Brain pericyte (primary cell): ENCODE results near the gene CDHR3.
"Not testable (repeated sequence)": the region's sequence is repeated elsewhere in the genome, so short reads cannot be mapped to it uniquely, and the experiment has no call there.

Experiments used
- DNase-seq: peaks from one replicate; pipeline ENCODE4 v3.0.0-alpha.2; 2012; ENCODE audit warnings: low read depth, low spot score

The CDHR3 gene

GRCh38 chr7:105971845-105972244 lies 8.8 kb downstream of the CDHR3 start:
- no peak for DNase-seq

GRCh38 chr7:105972276-105972675 lies 9.2 kb downstream of the CDHR3 start:
- no peak for DNase-seq

- no peak for DNase-seq
These were observed 11.4 kb downstream of the CDHR3 start for GRCh38 chr7:105974471-105974870.

GRCh38 chr7:105975770-105976417 lies 12.8 kb downstream of the CDHR3 start:
- no peak for DNase-seq

GRCh38 chr7:105976868-105977267 lies 13.8 kb downstream of the CDHR3 start:
- no peak for DNase-seq

- DNase-seq: no peak
These were observed 15.0 kb downstream of the CDHR3 start for GRCh38 chr7:105978035-105978434.

- no peak for DNase-seq
These were observed 15.9 kb downstream of the CDHR3 start for GRCh38 chr7:105978974-105979373.

- no peak for DNase-seq
These were observed 16.3 kb downstream of the CDHR3 start for GRCh38 chr7:105979405-105979804.

GRCh38 chr7:105980645-105981396 lies 17.8 kb downstream of the CDHR3 start:
- no peak for DNase-seq

- DNase-seq: no peak
These were observed 19.3 kb downstream of the CDHR3 start for GRCh38 chr7:105982388-105982787.

- not testable (repeated sequence) for DNase-seq
These were observed 21.7 kb downstream of the CDHR3 start for GRCh38 chr7:105984808-105985207.

GRCh38 chr7:105985229-105985628 lies 22.2 kb downstream of the CDHR3 start:
- DNase-seq: no peak

GRCh38 chr7:105985672-105986215 lies 22.7 kb downstream of the CDHR3 start:
- DNase-seq: no peak

GRCh38 chr7:105987046-105987445 lies 24.0 kb downstream of the CDHR3 start:
- no peak for DNase-seq

- DNase-seq: no peak
These were observed 25.2 kb downstream of the CDHR3 start for GRCh38 chr7:105988276-105988675.

- no peak for DNase-seq
These were observed 26.1 kb downstream of the CDHR3 start for GRCh38 chr7:105989191-105989590.

GRCh38 chr7:105989686-105990085 lies 26.6 kb downstream of the CDHR3 start:
- no peak for DNase-seq

- no peak for DNase-seq
These were observed 27.1 kb downstream of the CDHR3 start for GRCh38 chr7:105990141-105990540.

GRCh38 chr7:105990727-105991453 lies 27.8 kb downstream of the CDHR3 start:
- no peak for DNase-seq

GRCh38 chr7:105992905-105993304 lies 29.8 kb downstream of the CDHR3 start:
- DNase-seq: no peak

GRCh38 chr7:105996860-105997737 lies 34.0 kb downstream of the CDHR3 start:
- DNase-seq: no peak
